ENCODE measurements around the gene RYR2.

Gene RYR2

GRCh38 chr1:237033061-237033460 lies 8.9 kb upstream of the RYR2 start:
- DNase-seq = no peak

GRCh38 chr1:237033804-237034203 lies 8.2 kb upstream of the RYR2 start:
- no peak for DNase-seq

DNA sequence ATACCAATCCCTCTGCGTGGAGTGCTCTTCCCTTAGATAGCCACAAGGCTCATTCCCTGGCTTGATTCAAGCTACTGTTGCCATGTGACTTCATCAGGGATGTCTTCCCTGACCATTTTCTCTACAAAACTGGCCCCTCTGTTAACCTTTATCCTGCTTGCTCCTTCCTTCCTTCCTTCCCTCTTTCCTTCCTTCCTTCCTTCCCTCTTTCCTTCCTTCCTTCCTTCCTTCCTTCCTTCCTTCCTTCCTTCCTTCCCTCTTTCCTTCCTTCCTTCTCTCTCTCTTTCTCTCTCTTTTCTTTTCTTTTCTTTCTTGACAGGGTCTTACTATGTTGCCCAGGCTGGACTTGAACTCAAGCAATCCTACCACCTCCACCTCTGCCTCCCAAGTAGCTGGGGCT lies 6.2 kb upstream of the RYR2 start:
- no peak for DNase-seq

DNA sequence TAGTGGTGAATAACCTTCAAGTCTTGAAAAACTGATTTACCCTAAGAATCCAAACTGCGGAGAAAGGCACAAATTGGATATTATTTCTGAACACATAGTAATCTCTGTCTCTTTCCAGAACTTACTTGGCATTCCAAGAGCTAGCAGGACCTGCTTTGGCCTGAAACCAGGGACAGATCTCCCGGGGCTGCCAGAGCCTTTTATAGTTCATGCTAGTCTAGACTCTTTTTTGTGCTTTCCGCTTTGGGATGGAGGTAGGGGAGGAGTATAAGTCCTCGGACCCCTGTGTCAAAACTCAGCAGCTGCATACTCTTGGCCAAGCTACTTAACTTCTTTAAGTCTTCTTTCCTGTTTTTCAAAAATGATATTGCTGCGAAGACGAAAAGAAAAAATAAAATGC lies 3.8 kb upstream of the RYR2 start:
- DNase-seq = no peak

DNA sequence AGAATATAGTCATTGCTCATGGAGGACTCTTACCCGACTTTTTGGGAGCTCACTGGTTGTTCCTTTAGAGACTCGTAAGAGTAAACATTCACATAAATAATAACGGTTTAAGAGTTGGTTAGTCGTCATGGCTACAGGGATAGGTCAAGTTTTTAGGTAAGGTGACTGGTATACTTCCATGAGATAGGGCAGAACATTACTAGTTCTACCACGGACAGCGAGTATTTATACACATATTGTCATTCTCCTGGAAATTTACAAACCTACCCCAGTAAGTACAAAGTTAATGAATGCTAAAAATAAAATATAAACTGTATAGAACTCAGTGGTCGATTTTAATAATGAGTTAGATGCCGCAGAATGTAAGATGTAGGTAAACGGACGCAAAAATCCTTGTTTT lies 1.2 kb upstream of the RYR2 start:
- DNase-seq = no peak

DNA sequence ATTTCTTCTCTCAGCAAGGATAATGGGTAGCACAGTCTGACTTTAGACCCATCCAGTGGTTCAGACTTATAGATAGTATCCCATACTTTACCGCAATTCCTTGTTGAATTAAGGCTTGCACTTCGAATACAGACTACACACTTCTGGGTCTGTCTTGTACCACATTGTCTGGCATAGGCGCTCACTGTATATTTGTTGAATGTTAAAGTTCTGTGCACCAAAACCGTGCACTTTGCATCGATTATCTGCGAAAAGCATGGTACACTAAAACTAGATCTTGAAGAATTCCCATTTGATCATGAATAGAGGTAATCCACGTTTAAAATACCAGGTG lies 556 bp upstream of the RYR2 start:
- no peak for DNase-seq

- DNase-seq = no peak
Measured at GRCh38 chr1:237042526-237042891, 525 bp downstream of the RYR2 start.

DNA sequence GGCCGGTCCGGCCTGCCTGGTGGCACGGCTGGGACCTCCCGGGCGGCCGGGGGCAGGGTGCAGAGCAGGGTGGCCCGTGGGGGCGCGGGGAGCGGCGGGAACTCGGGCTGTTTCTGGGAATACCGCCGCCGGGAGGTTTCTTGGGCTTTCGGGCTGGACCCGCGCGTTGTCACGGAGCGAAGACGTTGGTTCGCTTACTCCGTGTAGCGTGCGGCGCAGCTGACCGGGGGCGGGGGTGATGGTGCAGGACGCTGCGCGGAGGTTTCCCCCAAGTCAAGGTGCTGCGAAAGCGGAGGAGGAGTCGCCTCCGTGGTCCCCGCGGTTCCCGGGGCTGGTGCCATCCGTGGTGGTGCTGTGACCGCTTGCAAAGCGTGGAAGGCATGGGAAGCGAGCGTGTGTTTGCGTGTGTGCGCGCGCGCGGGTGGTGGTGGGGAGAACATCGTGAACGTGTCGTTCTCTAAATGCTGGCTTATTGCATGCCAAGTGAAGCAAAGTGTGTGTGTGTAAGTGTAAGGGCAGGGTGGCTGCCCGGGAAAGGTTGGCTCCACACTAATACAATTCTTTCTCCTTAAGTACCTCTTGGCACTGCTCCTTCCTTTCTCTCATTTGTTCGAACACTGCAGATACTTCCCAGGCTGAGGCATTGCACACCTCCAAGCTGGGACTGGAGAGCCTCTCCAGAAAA lies 1.1 kb downstream of the RYR2 start:
- no peak for DNase-seq

DNA sequence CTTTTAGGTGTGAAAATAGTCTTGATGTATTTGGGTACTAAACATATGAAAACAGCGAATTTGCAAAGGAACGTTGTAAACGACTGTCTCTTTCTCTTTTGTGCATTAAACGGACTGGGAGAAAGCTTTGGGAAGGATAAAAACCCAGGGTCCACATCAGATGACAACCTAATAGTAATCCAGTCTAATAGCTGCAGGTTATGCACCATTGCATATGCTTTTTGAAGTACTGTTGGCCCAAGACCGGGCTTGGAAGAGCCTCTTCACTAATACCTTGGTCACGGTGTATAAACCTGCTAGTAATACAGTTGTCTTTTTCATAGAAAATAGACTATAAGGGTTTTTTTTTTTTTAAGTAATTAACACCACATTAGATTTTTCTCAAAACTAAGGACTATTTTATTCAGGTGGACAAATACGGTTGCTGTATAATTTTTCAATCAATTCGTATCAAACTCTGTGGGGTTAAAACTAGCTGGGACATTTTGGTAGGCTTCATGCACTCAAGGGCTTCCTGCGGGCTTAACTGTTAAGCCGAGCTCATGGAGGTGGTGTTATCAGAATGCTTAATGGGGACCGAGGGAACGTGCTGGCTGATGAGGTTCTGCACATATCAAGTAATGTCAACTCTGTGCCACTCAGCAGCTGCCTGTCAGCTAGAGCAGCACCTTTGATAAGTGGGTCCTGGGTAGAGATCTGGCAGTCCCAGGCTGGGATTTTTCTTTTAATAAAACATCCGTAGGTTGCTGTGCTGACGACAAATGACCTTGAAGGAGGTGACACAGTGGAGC lies 2.1 kb downstream of the RYR2 start:
- DNase-seq = no peak

- DNase-seq = no peak
Measured at GRCh38 chr1:237045278-237046016, 3.5 kb downstream of the RYR2 start.

DNA sequence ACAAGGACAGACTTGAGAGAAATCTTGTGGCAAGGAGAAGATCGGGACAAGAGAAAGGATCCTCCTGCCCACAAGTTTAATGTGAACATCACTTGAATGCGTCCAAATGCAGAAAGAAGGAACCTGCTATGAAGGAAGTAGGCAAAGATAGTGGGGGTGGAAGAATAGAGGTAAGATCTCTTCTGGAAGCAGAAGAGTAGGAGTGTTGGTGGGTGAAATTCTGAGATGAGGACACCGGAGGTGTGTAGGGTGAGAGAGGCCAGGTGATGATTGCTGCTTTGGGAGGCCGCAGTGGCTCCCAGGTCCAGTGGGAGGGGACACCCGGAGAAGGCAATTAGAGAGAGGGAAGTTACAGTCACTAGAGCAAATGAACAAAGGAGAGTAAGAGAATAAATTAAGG lies 6.8 kb downstream of the RYR2 start:
- DNase-seq = no peak

GRCh38 chr1:237050185-237050584 lies 8.2 kb downstream of the RYR2 start:
- DNase-seq = no peak

DNA sequence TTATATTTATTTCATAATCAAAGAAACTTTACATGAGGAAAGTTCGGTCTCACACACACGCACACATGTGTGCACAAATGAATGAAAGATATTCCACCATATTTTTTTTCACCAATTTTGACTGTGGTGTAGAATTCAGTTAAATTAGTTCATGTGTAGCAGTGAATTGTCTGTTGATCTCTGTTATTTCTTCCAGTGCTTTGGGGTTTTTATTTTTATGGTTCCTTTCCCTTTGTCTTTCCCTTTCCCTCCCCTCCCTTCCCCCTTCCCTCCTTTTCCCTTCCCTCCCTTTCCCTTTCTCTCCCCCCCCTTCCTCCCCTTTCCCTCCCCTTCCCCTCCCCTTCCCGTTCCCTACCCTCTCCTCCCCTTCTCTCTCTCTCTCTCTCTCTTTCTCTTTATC lies 8.9 kb downstream of the RYR2 start:
- DNase-seq = no peak

DNA sequence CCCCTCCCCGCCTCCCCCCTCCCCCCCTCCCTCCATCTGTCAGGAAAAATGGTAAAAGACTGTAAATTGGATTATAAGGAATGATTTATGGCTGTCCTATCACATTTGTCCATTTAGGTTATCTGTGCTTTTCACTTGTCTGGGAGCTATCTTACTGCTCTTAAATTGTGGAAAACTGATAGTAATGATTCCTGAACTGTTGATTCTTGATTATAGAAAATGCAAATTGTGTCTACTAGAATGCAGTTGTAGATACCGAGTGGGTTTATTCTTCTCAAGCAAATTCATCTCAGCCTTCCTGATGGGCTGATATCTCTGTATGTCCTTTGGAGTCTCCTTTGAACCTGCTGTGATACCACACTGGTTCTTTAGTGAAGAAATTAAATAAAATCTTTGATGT lies 12.3 kb downstream of the RYR2 start:
- DNase-seq = no peak

DNA sequence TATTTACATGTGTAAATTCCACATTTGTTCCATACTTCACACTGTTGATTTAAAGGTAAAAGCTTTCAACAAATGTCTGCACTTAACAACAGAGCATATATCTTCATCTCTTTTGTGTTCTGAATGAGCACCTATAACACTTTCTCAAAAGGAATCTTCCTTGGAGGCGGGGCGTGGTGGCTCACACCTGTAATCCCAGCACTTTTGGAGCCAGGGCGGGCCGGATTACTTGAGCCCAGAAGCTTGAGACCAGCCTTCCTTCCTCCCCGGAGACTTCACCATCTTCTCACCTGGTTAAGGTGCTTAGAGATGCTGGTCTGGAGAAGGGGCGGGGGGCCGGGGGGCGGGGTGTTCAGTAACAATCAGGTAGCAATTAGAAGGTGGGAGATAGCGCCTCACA lies 16.5 kb downstream of the RYR2 start:
- DNase-seq = no peak

GRCh38 chr1:237059244-237059643 lies 17.3 kb downstream of the RYR2 start:
- no peak for DNase-seq

- no peak for DNase-seq
Measured at GRCh38 chr1:237062976-237063375, 21.0 kb downstream of the RYR2 start.

- no peak for DNase-seq
Measured at GRCh38 chr1:237065903-237066302, 23.9 kb downstream of the RYR2 start.

DNA sequence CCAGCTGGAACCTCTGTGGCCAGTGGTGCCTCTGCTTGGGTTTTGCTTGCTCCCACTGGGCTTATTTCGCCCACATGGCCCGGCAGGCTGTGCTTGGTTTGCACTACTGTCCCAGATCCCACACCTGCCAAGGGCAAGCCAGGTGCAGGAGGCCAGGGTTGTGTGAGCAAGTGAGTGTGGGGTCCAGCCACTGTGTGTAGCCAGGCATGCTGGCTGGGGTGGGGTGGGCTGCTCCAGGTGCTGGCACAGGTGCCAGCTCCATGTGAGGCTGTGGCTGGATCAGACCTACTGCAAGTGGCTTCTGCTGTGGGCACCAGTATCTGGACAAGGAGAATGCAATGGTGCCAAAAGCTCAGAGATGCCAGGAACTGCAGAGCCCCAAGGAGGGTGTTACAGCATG lies 28.5 kb downstream of the RYR2 start:
- no peak for DNase-seq

- no peak for DNase-seq
Measured at GRCh38 chr1:237071641-237072420, 29.8 kb downstream of the RYR2 start.

DNA sequence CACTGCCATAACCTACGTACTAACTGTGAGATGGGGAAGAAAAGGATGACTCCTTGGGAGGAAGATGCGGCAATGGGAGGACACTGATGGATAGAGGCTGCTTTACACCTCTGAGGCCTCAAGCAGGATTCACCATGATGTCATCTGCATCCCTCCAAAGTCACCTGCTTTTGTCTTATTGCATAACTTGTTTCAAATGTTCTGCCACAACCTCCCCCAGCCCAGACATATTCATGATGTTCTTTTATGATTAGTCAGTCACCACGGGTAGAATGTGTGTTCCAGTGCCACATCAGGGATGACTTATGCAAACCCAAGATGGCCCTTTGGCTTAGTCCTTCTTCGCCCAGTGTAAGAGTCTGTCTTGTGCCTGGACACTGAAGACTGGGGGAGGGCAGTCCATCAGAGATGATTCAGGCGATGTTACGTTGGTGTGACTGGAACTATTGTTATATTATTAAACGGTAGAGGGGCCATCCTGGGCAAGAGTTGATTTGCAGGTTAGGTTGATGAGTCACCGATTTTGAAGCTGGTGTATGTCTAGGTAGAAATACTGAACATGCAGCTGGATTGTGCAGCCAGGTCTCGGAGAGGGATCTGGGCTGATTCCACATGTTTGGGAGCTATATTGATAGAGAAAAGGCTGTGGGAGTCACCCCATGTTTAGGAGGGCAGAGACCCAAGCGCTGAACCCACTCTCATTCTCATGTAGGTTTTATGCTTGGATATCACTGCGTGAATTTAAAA lies 32.6 kb downstream of the RYR2 start:
- no peak for DNase-seq

DNA sequence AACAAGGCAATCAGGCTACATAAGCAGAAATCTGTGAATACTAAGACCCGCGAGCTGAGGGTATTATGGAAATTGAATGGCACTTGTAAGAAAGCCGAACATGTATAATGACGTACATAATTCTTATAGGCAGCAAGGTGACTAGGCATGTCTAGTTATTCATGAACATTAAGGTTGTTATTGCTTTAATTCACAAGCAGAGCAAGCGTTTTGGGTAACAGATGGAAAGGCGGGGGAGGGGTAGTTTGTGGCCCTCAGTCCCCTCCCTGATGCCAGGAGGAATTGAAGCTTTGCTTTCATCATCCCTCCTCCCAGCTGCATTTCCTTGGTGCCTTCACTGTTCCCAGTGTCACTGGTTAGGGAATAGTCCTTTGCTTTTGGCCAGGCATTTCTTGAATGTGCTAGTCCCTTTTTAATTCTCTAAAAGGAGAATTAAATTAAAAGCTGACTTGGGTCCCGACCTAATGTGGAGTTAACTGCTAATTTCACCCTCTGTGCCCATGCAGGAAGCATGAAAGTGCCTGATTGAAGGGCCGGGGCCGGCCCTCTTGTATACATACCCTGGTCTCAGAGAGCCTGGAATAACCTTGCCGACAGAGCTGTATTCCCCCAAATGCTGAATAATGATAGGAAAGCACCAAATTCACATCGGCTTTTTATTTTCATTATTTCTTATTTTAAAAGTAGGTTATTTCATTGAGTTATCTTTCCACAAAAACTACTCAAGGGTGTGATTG lies 42.5 kb downstream of the RYR2 start:
- DNase-seq = no peak

Measured in NCI-H2029 (cell line).